Stimulated activated CD4-positive, alpha-beta T cell treated with anti-CD3 and anti-CD28 coated beads, Interleukin-2, amount 100 ng/mL, for 48 hours (primary cell): ENCODE results near the gene SYCE3.
"Not testable (repeated sequence)": the region's sequence is repeated elsewhere in the genome, so short reads cannot be mapped to it uniquely, and the experiment has no call there.

Source experiments
- DNase-seq, 2 donors: peaks; one replicate each; pipeline ENCODE4 v3.0.0-alpha.2; 2020

The SYCE3 gene, protein sequence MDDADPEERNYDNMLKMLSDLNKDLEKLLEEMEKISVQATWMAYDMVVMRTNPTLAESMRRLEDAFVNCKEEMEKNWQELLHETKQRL

DNA sequence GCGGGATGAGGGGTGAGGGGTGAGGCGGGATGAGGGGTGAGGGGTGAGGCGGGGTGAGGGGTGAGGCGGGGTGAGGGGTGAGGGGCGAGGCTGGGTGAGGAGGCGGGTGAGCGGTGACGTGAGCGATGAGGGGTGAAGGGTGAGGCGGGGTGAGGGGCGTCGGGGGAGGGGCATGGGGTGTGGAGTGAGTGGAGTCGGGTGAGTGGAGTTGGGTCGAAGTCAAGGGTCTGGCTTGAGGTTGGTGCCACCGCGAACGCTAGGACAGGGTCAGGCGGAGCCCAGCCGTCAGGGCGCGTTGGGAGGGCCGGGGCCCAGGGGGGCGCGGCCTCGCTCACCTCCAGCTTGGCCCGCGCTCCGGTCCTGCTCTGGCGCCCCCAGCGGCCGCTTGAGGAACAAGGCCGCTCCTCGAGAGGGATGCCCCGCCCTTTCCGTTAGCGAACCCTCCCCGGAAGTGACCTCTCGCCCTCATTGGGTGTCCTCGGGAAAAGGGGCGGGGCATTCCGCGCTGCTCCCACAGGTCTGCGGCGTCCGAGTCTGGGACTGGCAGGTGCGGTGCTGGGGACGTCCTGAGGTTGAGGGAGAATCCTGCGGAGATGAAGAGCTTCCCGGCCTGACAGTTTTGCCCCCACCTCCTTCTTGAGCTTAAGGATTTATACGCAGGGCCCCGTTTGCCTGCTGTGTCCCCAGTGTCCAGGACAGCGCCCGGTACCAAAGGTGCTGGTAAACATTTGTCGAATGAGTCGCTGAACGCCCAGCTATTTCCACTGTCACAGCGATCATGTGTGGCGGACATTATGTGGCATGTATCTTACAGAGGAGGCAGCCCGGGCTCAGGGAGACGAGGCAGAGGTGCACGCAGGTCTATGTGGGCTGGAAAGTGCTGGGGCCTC, at the start of gene SYCE3:
TSS of gene SYCE3 (minus strand) at position 397 of the 890 bp plus-strand sequence. CDS start 6,514 bp downstream, outside the sequence.
- DNase-seq: peak; percentile 99

DNA sequence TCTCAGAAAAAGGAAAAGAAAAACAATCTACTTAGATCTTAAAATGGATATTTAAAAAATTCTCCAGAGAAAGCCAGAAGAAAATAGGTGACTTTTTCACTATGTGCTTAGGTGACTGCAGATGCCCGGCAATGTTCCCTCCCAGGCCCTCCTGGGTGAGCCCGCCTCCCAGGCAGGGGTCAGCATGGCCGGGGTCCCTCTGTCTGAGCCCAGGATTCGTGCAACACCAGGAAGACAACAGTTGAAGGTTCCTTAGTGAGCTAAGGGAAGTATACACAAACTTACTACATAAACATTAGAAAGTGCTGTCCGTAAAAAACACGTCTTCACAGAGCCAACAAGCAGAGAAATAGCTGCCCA, 49.4 kb upstream of the SYCE3 start:
- DNase-seq: no peak

DNA sequence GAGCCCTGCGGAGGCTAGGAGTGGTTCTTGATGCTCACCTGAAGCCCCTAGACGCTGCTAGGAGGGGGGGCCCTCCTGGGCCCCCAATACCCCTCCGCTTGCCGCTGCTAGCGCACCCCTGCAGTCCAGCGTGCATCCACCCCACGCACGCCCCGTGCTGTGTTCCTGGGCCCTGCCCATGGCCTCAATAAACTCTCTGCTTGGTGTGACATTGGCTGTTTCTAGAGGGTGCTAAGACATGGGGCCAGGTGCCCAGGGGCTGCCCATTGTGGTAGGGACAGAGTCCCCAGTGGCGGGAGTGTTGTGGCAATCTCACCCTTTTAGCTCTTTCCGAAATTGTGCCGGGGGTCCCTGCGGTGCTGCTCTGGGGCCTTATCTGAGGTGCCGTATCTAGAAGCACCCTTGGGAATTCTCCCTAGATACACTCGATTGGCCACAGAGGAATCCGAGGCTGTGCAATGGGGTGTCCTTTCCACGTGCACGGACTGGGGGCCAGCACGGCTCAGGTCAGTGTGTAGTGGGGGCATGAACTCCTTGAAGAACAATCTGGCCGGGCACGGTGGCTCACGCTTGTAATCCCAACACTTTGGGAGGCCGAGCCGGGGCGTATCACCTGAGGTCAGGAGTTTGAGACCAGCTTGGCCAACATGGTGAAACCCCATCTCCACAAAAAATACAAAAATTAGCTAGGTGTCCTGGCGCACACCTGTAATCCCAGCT, 48.8 kb upstream of the SYCE3 start:
- DNase-seq: no peak

DNA sequence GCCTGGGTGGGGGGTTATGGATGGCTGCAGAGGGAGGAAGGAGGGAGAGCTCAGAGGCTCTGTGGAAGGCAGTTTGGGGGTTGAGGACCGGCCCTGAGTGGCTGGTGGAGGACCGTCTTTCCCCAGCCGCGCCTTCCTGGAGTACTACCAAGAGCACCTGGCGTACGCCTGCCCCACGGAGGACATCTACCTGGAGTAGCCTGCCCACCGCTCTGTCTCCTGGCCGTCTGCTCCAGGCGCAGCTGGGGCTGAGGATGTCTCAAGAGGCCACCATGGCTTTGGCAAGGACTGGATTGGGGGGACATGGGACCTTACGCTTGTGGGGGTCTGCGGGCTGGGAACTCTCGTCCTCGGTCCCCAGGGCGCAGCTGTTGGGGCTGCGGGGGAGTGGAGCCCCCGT, 47.9 kb upstream of the SYCE3 start:
- DNase-seq: no peak

DNA sequence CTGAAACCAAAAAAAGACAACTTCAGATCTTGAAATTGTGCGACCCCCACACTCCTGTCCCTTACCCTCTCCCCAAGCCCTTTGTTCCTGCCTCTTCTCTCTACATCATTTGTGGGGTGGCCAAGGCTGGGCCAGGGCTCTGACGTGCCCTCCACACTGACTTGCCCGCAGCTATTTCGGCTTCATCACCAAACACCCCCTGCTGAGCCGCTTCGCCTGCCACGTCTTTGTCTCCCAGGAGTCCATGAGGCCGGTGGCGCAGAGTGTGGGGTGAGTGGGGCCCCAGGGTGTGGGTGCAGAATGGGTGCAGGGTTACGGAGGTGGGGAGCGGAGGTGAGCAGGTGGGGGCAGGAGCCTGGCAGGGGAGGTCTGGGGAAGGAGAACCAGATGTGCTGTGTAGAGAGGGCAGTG, 47.3 kb upstream of the SYCE3 start:
- DNase-seq: no peak

DNA sequence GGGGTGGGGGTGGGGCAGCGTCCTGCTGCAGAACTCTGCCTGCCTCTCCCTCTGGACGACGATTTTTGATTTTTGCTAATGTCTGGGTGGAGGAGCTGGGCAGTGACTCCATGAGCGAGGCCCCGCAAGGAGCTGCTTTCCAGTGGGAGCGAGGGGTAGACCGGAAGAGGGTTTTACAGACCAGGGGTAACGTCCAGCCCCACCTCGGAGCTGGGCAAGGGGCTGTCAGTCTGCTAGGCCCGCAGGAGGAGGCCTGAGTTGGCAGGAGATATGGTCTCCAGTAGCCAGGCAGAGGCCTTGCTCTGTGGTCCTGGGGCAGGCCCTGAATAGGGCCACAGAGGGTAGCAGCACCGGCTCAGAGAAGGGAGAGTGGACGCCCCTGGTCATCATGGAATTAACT, 46.9 kb upstream of the SYCE3 start:
- no peak for DNase-seq

DNA sequence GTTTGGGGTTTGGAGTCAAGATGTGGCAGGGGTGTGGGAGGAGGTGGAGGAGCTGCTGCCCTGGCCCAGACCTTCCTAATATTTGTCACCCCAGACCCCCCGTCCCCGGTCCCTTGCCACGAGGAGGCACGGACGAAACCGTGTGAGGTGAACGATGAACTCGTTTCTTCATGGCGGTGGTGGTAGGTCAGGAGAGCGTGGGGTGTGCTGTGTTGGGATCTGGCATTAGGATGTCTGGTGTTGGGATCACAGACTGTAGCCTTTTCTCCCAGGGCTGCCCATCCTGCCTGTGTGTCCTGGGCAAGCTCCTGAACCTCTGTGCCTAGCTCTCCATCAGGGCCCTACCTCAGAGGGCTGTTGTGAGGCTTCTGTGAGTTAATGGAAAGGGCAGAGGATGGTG, 46.3 kb upstream of the SYCE3 start:
- no peak for DNase-seq

DNA sequence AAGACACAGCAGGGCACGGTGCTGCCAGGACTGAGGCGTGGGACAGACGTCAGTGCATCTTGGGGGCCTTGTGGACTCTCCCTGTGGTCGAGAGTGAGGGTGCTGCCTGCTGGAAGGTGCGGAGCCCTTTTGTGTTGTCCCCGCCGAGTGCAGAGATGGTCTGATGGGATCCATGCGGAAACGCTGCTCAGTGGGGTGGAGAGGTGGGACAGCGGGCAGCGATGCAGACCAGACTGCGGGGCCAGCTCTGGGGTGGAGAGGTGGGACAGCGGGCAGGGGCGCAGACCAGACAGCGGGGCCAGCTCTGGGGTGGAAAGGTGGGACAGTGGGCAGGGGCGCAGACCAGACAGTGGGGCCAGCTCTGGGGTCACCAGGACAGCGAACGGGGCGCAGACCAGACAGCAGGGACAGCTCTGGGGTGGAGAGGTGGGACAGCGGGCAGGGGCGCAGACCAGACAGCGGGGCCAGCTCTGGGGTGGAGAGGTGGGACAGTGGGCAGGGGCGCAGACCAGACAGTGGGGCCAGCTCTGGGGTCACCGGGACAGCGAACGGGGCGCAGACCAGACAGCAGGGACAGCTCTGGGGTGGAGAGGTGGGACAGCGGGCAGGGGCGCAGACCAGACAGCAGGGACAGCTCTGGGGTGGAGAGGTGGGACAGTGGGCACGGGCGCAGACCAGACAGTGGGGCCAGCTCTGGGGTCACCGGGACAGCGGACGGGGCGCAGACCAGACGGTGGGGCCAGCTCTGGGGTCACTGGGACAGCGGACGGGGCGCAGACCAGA, 45.5 kb upstream of the SYCE3 start:
- DNase-seq: not testable (repeated sequence)

DNA sequence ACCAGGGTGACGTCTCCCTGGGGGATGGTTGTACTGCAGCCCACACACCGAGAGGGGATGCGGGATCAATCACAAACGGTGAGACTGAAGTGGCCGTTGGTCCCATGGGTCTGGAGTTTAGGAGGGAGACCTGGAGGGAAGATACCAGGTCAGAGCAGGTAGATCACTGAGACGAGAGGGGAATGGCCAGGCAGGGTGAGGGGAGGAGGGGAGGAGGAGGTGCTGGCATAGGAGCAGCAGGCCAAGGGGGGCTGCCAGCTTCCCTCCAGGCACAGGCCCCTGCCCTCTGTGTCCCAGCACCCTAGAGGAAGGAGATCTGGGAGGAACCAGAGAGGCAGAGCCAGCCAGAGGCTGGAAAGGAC, 44.9 kb upstream of the SYCE3 start:
- no peak for DNase-seq

DNA sequence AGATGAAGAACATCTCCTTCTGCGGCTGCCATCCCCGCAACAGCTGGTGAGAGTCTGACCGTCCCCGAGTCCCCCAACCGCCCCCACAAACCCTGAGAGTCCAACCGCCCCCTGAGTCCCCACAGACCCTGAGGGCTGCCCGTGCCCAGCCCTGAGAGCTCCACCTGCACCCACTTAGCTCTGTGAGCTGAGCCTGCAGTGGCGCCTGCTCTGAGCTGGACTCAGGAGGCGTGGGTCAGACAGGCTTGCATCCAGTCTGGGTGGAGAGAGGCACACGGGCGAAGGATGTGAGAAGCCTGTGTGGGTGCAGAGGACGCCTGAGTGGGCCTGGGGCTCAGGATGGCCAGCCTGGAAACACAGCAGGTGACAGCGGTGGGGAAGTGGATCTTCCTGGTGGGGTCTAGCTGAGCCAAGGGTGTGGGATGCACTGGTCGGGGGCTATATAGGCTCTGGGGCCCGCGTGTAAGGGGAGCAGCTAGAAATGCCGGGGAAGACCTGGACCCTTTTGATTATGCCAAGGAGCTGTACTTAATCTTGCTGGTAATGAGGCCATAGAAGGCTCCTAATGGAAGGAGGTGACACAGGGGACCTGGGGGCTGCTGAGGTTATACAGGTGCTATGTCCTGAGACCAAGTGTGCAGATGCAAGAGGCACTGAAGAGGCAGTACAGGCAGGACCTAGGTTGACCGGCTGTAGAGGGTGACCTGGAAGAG, 44.4 kb upstream of the SYCE3 start:
- no peak for DNase-seq

DNA sequence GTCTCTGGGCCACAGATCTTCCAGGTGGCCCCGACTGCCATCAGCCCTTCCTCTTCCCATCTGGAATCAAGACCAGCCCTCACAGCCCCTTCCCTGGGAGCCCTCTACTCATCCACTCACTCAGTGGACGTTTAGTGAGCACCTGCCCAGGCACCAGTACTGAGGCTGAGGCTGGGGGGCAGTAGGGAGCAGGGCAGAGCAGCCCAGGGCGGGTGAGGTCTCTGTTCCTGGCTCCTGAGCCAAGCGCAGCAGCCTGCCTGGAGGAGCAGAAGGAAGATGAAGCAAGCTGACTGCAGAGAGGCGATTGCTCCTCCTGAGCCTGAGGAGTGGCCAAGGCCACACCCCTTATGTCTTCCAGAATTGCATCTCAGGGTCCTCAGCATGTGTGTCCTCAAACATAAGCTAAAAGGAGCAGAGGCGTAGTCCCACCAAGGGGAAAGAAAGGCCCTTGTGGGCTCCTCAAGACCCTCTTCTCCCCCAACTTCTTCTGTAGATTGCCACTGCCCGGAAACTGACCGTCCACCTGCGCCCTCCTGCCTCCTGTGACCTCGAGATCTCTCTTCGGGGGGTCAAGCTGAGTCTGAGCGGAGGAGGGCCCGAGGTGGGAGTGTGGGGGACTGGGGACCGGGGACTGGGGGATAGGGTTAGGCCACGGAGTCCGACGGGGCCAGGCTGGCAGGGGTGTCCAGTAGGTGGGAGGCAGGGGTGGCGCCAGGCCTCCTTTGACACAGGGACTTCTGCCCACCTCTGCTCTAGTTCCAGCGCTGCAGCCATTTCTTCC, 43.6 kb upstream of the SYCE3 start:
- DNase-seq: no peak

DNA sequence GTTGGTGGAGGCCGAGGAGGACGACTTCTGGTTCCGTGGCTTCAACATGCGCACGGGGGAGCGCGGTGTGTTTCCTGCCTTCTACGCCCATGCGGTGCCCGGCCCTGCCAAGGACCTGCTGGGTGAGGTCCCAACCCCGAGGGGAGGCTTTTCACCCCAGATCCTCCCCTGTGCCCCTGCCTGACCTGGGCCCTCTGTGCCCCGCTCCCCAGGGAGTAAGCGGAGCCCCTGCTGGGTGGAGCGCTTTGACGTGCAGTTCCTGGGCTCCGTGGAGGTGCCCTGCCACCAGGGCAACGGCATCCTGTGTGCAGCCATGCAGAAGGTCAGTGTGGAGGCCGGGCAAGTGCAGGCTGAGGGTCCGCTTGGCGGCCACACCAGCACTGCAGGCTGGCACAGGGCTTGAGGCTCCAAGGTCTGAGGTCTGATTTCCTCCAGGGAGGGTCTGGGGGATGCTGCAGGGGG, 42.9 kb upstream of the SYCE3 start:
- no peak for DNase-seq

DNA sequence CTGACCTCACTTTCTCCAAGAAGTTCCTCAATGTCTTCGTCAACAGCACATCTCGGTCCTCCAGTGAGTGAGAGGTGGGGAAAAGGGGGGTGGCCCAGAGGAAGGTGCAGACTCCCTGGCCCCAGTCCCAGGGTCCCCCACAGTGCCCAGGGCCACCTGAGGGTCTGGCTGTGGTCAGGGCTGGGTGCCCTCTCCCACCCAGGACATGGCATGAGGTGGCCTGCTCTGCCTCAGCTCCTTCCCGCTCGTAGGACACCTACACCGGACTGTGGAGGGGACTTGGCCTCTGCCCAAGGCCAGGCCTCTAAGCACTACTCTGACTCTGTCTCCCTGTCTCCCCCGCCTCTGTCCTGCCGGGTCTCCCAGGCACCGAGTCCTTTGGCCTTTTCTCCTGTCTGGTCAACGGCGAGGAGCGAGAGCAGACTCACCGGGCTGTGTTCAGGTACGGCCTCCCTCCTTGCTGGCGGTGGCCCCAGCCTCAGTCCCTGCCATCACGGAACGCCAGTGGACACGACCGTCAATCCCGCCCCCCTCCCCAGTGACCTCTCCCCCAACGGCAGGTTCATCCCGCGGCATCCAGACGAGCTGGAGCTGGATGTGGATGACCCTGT, 42.4 kb upstream of the SYCE3 start:
- no peak for DNase-seq

DNA sequence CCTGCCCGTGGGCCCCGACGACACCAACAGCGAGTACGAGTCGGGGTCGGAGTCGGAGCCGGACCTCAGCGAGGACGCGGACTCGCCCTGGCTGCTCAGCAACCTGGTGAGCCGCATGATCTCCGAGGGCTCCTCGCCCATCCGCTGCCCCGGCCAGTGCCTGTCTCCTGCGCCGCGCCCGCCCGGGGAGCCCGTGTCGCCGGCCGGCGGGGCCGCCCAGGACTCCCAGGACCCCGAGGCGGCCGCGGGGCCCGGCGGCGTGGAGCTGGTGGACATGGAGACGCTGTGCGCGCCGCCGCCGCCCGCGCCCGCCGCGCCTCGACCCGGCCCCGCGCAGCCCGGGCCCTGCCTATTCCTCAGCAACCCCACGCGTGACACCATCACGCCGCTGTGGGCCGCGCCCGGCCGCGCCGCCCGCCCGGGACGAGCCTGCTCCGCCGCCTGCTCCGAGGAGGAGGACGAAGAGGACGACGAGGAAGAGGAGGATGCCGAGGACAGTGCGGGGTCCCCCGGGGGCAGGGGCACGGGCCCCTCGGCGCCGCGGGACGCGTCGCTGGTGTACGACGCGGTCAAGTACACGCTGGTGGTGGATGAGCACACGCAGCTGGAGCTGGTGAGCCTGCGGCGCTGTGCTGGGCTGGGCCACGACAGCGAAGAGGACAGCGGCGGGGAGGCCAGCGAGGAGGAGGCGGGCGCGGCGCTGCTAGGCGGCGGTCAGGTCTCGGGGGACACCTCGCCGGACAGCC, 41.7 kb upstream of the SYCE3 start:
- DNase-seq: no peak

DNA sequence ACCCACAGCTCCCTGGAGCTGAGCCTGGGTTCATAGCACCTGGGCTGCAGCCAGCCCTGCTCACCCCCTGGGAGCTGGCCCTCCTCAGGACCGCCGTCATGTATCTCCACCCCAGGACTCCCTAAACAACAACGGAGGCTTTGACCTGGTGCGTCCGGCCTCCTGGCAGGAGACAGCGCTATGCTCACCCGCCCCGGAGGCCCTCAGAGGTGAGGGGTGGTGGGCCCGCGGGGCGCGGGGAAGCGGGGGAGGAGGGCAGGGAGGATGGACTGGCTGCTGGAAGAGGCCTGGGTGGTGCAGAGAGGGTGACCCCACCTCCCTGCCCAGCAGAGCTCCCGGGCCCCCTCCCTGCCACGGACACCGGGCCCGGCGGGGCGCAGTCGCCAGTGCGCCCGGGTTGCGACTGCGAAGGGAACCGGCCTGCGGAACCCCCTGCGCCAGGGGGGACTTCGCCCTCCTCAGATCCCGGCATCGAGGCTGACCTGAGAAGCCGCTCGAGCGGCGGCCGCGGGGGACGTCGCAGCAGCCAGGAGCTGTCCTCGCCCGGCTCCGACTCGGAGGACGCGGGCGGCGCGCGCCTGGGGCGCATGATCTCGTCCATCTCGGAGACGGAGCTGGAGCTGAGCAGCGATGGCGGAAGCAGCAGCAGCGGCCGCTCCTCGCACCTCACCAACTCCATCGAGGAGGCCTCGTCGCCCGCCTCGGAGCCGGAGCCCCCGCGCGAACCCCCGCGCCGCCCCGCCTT, 41.0 kb upstream of the SYCE3 start:
- DNase-seq: no peak

DNA sequence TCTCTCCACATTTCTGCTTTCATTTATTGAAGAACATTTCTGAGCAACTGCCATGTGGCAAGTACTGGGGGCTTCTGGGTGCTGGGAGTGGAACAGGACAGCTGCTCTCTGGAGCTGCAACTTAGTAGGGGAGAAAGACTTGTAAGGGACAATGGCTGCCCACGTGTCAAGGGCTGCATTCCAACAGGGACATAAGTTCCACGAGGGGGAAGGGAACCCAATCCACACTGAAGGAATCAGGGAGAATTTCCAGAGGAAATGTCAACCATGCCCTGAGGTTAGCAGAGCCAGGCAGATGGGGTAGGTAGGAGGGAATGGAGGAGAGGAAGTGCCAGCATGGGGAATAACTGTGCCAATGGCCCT, 39.6 kb upstream of the SYCE3 start:
- no peak for DNase-seq

DNA sequence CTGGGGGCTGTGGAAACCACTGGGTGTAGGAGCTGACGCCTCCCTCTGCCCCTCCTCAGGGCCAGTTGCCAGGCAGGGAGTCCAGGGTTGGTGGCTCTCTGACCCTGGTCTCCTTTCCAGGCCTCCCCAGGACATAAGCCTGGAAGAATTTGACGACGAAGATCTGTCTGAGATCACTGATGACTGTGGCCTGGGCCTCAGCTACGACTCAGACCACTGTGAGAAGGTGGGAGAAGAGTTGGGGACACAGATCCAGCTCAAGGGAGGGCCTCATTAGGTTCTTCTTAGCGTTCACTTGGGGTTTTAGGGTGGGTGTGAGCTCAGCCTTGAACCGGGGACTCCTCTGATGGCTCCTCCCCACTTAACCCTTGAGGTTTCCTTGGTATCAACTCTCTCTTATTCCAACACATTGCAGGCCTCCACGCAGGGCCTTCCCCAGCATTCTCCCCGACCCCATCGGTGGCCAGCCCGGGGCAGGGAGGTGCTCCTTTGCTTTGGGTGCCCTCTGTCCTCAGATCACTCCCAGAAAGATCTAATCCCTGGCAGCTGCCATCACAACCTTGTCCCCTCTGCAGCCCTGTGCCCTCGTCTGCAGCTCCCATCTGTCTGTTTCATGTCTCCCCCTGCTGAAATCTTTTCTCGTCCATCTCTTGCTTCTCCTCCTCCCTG, 39.1 kb upstream of the SYCE3 start:
- no peak for DNase-seq

DNA sequence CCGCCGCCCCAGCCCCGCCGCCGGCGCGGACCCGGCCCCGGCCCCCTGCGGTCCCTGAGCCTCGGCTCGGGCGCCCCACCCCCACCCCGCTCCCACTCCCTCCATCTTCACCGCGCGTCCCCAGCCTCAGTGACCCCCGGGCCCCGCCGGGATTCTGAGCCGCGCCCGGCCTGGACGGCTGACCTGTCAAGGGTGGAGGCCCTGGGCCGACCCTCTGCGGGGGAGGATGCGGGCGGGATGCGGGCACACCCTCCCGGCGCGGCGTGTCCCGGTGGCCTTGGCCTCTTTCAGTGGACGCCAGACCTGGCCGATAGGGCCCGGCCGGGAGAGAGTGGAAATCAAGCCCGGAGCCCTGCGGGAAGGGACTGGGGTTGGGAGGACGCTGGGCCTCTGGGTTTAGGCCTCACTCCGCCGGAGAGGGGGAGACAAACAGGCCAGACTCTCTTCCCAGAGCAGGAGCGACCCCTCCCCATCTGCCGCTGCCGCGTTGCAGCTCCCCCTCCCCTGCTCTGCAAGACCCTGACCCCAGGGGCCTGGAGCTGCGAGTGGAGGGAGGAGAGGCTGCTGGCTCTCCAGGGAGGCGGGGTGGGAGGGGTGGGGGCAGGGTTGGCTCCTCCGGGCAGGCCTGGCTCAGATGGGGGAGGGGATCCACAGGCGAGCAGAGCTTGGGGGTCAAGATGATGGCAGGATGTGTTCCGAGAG, 38.4 kb upstream of the SYCE3 start:
- DNase-seq: no peak

DNA sequence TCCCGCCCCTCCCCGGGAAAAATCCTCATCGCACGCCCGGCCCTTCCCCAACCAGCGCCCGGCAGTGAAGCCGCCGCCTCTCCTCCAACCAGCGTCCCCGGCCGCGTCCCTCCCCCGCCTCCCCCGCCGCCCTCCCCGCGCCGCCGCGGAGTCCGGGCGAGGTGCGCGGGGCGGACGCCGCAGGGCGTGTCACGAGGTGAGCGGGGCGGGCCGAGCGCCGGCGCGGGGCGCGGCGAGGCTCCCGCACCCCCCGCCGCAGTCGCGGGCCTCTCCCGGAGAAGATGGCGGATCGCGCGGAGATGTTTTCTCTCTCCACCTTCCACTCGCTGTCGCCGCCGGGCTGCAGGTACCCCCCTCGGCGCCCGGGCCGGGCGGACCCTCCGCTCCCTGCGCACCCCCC, 37.8 kb upstream of the SYCE3 start, which contains the start of gene MAPK8IP2:
TSS of gene MAPK8IP2 (plus strand) at position 256 of the 400 bp plus-strand sequence. CDS start at position 282, 26 bp downstream.
- DNase-seq: no peak
